ENCODE results near the gene CLPSL1.

GRCh38 chr6:35747877-35748276 is 32.9 kb upstream of the CLPSL1 start:
- TF ChIP-seq CTCF (IDR thresholded peaks at IDR 0.05) (no peak), EZH2phosphoT487 (IDR thresholded peaks at IDR 0.05) (no peak)

All from neural progenitor cell (in vitro differentiated cells).